Activated CD8-positive, alpha-beta memory T cell treated with anti-CD3 and anti-CD28 coated beads for 1 hour (primary cell): ENCODE measurements around the gene TSGA10IP.
A peak's percentile ranks its signal among the peaks of the same experiment; 100 is the strongest.

Source experiments
- DNase-seq, 2 donors: peaks; one replicate each; pipeline ENCODE4 v3.0.0-alpha.2; 2020; ENCODE audit warnings: low read depth in 1 of 2; ENCODE audit errors: extremely low read depth in 1 of 2

The TSGA10IP gene

GRCh38 chr11:65945430-65945911 lies at the start of gene TSGA10IP:
Gene TSGA10IP, plus strand, starts transcription at chr11:65945480. Its CDS starts 196 bp downstream, at chr11:65945676.
- DNase-seq, result no peak

DNA sequence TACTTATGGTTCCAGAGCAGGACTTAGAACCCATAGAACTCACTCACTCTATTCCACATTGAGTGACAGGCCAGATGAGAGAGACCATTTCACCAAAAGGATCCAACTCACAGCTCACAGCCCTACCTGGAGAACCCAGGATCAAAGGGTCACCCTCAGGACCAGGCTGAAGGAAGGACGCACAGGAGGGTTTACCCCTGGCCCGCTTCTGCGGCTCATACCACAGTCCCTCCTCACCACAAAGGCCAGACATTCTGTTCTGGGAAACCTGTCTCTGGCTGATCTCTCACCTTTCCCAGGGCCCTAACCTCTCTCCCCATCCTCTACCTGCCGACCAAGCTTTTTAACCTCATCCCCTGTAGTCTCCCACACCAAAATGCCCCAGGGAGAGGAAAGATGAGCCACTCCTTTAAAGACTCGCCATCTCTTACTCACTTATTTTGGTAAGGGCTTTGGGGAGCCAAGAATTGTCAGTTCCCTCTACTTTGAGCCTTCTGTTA lies 49.7 kb upstream of the TSGA10IP start:
- DNase-seq, result no peak

DNA sequence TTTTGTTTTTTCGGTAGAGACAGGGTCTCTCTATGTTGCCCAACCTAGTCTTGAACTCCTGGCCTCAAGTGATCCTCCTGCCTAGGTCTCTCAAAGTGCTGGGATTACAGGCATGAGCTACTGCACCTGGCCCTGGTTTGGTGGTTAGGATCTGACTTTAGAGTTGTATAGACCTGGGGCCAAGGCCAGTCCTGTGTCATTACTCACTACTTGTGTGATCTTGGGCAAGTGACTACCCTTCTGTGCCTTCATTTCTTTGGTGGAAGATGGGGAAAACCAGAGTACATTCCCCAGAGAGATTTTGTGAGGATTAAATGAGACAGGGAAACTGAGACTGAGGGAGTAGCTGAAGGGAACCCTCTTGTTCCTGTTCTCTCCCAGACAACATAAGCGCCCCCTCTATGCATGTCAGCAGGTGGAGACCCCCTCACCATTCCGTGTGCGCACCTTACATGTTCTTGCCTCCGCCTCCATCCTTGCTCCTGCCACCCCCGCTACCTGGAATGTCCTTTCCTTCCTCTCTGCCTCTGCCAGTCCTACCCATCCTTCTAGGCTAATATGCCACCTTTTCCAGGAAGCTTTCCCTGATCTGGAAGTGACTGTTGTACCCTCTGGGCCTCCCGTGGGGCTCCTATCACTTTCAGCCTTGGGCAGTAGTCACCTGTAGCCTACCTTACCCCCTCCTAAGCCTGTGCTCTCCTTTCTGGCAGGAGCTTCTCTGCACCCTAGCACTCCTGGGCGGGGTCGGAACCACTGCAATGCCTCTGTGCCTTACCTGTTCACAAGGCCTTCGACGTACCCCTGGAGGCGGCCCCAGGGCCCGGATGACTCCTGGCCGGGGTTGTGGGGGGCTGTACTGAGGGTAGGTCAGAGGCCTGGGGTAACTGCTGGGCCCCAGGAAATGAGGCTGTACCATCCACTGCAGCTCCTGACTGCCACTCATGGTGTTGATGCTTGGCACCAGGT lies 49.0 kb upstream of the TSGA10IP start:
- DNase-seq, result no peak

- DNase-seq, result no peak
Observed at GRCh38 chr11:65897020-65897471, 48.2 kb upstream of the TSGA10IP start.

GRCh38 chr11:65898656-65899355 lies 46.5 kb upstream of the TSGA10IP start:
- DNase-seq, result no peak

- DNase-seq, result peak in 1 of 2 donors; percentile 49
Observed at GRCh38 chr11:65899356-65900124, 45.7 kb upstream of the TSGA10IP start.

DNA sequence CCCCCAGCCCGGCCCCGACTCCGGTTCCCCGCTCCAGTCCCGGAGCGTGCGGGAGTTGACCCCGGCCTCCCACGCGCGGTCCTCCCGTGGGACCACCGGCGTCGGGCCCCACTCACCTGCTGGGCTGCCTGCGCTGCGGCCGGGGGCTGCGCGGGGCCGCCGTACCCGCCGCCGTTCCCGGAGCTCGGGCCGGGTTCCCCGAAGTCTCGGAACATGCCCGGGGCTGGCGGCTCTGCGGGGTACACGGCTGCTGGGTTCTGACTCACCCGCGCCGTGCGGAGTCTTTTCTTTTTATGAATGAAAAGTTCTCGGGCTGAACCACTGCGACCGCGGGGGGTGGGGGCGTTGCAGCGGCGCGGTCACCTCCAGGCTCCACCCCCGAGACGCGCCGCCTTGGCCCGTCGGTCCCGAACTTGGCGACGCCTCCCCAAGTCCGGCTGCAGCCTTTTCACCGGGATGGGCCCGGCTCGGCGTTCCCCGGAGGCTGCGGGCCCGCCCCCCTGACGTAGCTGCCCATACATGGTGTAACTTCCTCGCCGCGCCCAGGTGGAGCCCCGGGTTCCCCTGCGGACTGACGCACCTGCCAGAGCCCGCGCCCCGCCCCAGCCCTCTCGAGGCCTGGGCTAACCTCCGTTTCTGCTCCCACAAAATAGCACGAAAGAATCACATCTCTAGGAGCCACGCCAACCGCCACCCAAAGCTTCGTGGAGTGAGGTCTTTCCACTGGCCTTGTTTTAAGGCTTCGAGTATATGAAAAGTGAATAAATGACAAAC lies 45.0 kb upstream of the TSGA10IP start, which contains the start of gene FOSL1:
Gene FOSL1 (minus strand): TSS at position 264 of the 774 bp plus-strand sequence. CDS start 49 bp downstream, at position 215.
- DNase-seq, result peak; percentile 86 to 90

DNA sequence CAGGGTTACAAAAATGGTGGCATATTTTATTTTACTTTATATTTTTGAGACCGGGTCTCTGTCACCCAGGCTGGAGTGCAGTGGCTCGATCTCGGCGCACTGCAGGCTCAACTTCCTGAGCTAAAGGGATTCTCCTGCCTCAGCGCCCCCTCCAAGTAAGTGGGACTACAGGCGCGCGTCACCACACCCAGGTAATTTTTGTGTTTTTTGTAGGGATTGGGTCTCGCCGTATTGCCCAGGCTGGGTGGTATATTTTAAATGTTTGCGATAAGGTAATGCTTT lies 44.4 kb upstream of the TSGA10IP start:
- no peak for DNase-seq

DNA sequence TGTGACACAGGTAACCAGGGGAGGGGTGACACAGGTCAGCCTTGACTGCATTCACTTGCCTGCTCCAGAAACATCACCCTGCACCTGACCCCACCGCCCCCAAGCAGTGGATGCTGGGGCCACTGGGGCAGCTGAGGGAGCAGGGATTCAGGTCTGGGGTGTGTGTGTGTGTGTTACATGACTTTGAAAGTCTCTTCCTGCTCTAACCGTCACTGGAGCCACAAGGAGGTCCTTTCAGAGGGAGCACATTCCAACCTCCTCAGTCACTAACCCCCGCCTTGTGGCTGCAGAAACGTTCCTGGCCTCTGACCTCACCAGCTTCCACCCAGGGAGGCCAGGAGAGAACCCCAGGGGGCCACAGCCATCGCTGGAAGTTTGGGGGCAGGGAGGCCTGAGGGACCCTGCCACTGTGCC lies 42.2 kb upstream of the TSGA10IP start:
- DNase-seq, result no peak

DNA sequence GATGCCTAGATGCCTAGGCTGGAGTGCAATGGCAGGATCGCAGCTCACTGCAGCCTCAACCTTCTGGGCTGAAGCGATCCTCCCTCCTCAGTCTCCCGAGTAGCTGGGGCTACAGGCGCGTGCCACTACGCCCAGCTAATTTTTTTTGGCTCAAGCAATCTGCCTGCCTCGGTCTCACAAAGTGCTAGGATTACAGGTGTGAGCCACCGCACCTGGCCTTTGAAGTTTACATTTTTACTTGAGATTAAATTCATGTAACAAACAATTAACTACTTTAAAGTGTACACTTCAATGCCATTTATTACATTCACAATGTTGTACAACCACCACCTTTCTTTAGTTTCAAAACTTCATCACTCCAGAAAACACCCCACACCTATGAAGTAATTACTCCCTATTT lies 41.6 kb upstream of the TSGA10IP start:
- no peak for DNase-seq

DNA sequence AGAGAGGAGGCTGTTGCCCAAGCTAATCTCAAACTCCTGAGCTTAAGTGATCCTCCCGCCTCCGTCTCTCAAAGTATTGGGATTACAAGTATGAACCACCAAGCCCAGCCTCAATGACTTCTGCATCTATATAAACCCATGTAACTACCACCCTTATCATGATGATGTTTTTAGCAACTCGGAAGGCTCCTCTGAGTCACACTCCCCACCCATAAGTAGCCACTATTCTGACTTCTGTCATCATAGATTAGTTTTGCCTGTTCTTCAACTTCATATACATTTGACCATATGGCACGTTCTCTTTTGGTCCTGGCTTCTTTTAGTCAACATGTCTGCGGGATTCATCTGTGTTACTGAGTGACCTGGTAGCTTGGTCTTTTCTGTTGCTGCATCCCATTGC lies 38.7 kb upstream of the TSGA10IP start:
- DNase-seq, result no peak

DNA sequence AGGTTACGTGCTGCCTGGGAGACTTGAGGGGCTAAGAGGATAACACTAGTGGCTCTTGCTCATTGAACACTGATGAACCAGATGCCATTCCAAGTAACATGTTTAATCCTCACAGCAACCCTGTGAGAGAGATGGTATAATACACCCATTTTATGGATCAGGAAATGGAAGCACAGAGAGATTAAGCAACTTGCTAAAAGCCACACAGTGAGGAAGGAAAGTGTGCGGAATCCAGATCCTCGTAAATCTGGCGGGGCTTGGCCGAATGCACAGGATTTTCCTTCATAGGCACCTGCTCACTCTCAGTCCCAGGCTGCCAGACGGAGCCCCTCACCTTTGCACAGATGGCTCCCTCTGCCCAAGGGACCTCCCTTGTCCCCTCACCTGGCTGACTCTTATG lies 37.4 kb upstream of the TSGA10IP start:
- no peak for DNase-seq

GRCh38 chr11:65911682-65912568 lies 33.4 kb upstream of the TSGA10IP start:
- no peak for DNase-seq

DNA sequence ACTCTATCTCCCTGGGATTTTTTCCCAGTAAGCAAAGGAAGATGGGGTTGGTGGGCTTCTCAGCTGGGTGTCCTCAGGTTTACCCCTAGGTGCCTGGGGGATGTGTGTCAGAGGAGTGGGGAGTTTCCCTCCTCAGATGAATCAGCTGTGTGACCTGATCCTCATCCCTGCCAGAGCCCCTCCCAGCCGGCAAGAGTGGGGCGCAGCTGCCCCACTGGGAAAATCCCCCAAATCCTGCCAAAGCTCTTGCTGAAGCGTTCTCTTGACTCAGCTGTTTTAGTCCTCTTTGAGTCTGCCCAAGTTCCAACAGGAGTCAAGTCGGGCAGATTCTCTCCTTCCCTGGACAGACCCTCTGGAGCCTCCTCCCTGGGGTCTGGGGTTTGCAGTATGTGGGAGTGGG lies 32.4 kb upstream of the TSGA10IP start:
- DNase-seq, result no peak

GRCh38 chr11:65915101-65915820 lies 30.0 kb upstream of the TSGA10IP start:
- DNase-seq, result no peak

DNA sequence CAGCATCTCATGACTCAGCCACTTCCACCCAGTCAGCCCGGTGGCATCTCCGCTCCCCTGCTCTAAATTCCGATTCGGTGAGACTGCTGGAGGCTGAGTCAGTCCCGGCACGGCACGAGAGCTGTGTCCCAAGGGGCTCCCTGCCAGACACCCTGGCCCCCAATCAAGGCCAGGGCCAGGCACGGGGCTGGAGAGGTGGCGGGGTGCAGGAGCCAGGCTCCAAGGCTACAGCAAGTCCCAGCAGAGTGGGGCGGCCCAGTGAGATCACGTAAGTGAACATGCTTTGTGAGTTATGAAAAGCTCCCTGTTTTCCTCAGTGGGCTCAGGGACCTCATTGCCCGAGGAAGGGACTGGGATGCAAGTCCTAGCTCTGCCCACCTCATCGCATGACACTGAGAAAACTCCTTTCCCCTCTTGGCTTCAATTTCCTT lies 29.4 kb upstream of the TSGA10IP start:
- DNase-seq, result no peak

DNA sequence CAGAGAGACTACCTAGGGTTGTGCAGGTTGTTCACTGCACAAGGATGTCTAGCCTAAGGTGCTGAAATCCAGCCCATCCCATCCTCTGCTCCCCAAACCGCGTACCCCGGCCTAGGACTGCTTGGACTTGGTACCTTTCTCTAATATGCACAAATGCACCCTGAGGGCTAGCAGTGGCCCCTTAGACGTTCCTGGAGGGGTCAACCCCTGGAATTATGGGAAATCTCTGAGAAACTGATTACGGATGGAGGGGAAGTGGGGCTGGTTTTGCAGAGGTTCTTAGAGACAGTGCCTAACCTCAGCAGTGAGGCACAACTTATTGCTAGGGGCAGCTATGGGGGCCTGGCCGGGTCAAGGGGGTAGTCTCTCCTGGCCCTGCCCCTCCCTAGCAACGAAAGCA lies 28.9 kb upstream of the TSGA10IP start:
- DNase-seq, result no peak

DNA sequence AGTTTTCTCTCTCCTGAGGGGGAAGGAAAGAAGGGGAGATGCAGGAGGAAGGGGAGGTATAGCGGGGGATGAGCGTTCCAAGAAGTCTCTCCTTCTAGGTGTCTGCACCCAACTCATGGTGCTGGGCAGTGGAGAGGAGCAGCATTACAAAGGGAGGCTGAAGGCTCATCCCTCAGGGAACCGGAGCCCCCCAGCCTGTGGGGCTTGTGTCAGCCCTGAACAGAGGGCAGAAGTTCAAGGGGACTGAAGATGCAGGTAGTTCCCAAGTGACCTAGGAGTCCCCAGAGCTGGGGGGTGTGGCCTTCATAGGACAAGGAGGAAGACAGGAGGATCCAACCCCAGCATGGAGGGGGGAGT lies 28.2 kb upstream of the TSGA10IP start:
- DNase-seq, result no peak
